NOMO-1 treated with dmso at 0.1 percent for 144 hours (cell line): ENCODE data around the gene PMM2.
"Not testable (repeated sequence)": the region's sequence is repeated elsewhere in the genome, so short reads cannot be mapped to it uniquely, and the experiment has no call there.

Source experiments
- DNase-seq: peaks from one replicate; lab custom pipeline; 2025; ENCODE audit not compliant: unreplicated experiment; lab: John Stamatoyannopoulos, UW

The PMM2 gene

GRCh38 chr16:8781797-8782196 is 15.8 kb upstream of the PMM2 start:
- DNase-seq: no peak

- DNase-seq: no peak
These were observed 15.0 kb upstream of the PMM2 start for GRCh38 chr16:8782673-8783072.

- no peak for DNase-seq
These were observed 12.2 kb upstream of the PMM2 start for GRCh38 chr16:8785408-8785807.

- DNase-seq: not testable (repeated sequence)
These were observed 11.3 kb upstream of the PMM2 start for GRCh38 chr16:8786316-8786715.

- DNase-seq: no peak
These were observed 9.0 kb upstream of the PMM2 start for GRCh38 chr16:8788578-8789172.

GRCh38 chr16:8795091-8795490 is 2.5 kb upstream of the PMM2 start:
- no peak for DNase-seq

GRCh38 chr16:8795818-8796217 is 1.8 kb upstream of the PMM2 start:
- DNase-seq: no peak

- DNase-seq: no peak
These were observed 923 bp upstream of the PMM2 start for GRCh38 chr16:8796469-8797363.

- no peak for DNase-seq
These were observed 512 bp downstream of the PMM2 start for GRCh38 chr16:8798174-8798527.

- no peak for DNase-seq
These were observed 1.0 kb downstream of the PMM2 start for GRCh38 chr16:8798535-8799157.

- DNase-seq: no peak
These were observed 4.1 kb downstream of the PMM2 start for GRCh38 chr16:8801701-8802100.

GRCh38 chr16:8803733-8804132 is 6.1 kb downstream of the PMM2 start:
- not testable (repeated sequence) for DNase-seq

- no peak for DNase-seq
These were observed 6.7 kb downstream of the PMM2 start for GRCh38 chr16:8804313-8804712.

GRCh38 chr16:8806272-8806983 is 8.8 kb downstream of the PMM2 start:
- DNase-seq: no peak

- no peak for DNase-seq
These were observed 9.6 kb downstream of the PMM2 start for GRCh38 chr16:8807189-8807588.

GRCh38 chr16:8808009-8808408 is 10.4 kb downstream of the PMM2 start:
- DNase-seq: no peak

GRCh38 chr16:8808613-8809353 is 11.1 kb downstream of the PMM2 start:
- no peak for DNase-seq

GRCh38 chr16:8812162-8812843 is 14.7 kb downstream of the PMM2 start:
- DNase-seq: no peak

GRCh38 chr16:8814095-8814806 is 16.6 kb downstream of the PMM2 start:
- no peak for DNase-seq
